PC-9 (cell line): ENCODE measurements around the gene TMPRSS5. TPM values are rescaled to one million over a fixed set of nuclear protein-coding genes. Genes with fewer than 3 reads are reported as not detected.

Experiments
- BruUV-seq: library from RNA; stranded (reverse); fragments of 400-500 nt; replicated peaks from 2 replicates; lab custom pipeline; 2021; lab: Mats Ljungman, UMichigan
- CTCF ChIA-PET: fragments of 300-600 bp; sonication (Branson Sonifier 250); formaldehyde crosslinking; loops from one replicate; lab custom pipeline; 2022; ENCODE audit warnings: antibody characterized with exemption; lab: Charles Lee
- POLR2A ChIA-PET: fragments of 300-600 bp; sonication (Branson Sonifier 250); formaldehyde crosslinking; loops from one replicate; lab custom pipeline; 2022; ENCODE audit warnings: antibody characterized with exemption; ENCODE audit not compliant: unreplicated experiment; lab: Charles Lee
- DNase-seq, 2 experiments: peaks; one replicate each; pipeline versions ENCODE4 v3.0.0 to v3.0.0-alpha.2; 2015 to 2022; ENCODE audit warnings: mixed read lengths in 1 of 2
- H2AFZ ChIP-seq: fragments of 200-600 bp; sonication (generic); 2 replicates; pipeline ENCODE4 v1.8.1; 2017; ENCODE audit warnings: antibody characterized with exemption
- H3F3A ChIP-seq: fragments of 200-600 bp; sonication (generic); 2 replicates; pipeline ENCODE4 v1.8.1; 2017; ENCODE audit warnings: antibody characterized with exemption, mild to moderate bottlenecking, low read depth; ENCODE audit not compliant: insufficient read depth
- H3K27ac ChIP-seq: fragments of 200-600 bp; sonication (generic); 2 replicates; pipeline ENCODE4 v1.6.1; 2016; ENCODE audit warnings: mixed run types
- H3K27me3 ChIP-seq: fragments of 200-600 bp; sonication (generic); 2 replicates; pipeline ENCODE4 v1.6.1; 2016; ENCODE audit warnings: low read depth, mixed run types; ENCODE audit not compliant: insufficient read depth
- H3K36me3 ChIP-seq: fragments of 200-600 bp; sonication (generic); 2 replicates; pipeline ENCODE4 v1.6.1; 2016; ENCODE audit warnings: low read depth, mixed run types
- H3K4me1 ChIP-seq: fragments of 200-600 bp; sonication (generic); replicated peaks from 2 replicates; pipeline ENCODE4 v1.6.1; 2016; ENCODE audit warnings: mixed run types; ENCODE audit not compliant: insufficient read depth
- H3K4me2 ChIP-seq: fragments of 200-600 bp; sonication (generic); 2 replicates; pipeline ENCODE4 v1.6.1; 2017; ENCODE audit warnings: mixed run types
- H3K4me3 ChIP-seq: fragments of 200-600 bp; sonication (generic); 2 replicates; pipeline ENCODE4 v1.6.1; 2016; ENCODE audit warnings: mixed run types
- H3K79me2 ChIP-seq: fragments of 200-600 bp; sonication (generic); 2 replicates; pipeline ENCODE4 v1.6.1; 2017; ENCODE audit warnings: low read depth, mixed run types
- H3K9me2 ChIP-seq: fragments of 200-600 bp; sonication (generic); 2 replicates; pipeline ENCODE4 v1.8.1; 2017; ENCODE audit warnings: mild to moderate bottlenecking; ENCODE audit not compliant: insufficient read depth
- H3K9me3 ChIP-seq: fragments of 200-600 bp; sonication (generic); 2 replicates; pipeline ENCODE4 v1.8.1; 2016; ENCODE audit warnings: low read depth; ENCODE audit not compliant: insufficient read depth
- H4K20me1 ChIP-seq: fragments of 200-600 bp; sonication (generic); 2 replicates; pipeline ENCODE4 v1.8.1; 2017; ENCODE audit not compliant: insufficient read depth
- EZH2 ChIP-seq: fragments of 200-600 bp; sonication (generic); IDR thresholded peaks from 2 replicates; pipeline ENCODE4 v1.8.0; 2017; ENCODE audit warnings: antibody characterized with exemption, low read depth
- intact Hi-C: fragments of 100-400 bp; cut with micrococcal nuclease; formaldehyde crosslinking; loops from one replicate; pipeline ENCODE4 v1.10.0; 2022; ENCODE audit not compliant: unreplicated experiment
- total RNA-seq: library from RNA; stranded (reverse); gene quantifications from 2 replicates; pipeline ENCODE4 v1.2.3, GENCODE V29; 2021
- TF ChIP-seq, protein P1 (sequence below): fragments of 200-600 bp; sonication (generic); conservative IDR thresholded peaks from 2 replicates; pipeline ENCODE4 v1.6.1; 2017; ENCODE audit warnings: mixed run types, antibody characterized with exemption, mild to moderate bottlenecking, moderate library complexity

TMPRSS5 gene
- total RNA-seq, 1 experiment from 2014 or later, result 0.83 TPM

DNA sequence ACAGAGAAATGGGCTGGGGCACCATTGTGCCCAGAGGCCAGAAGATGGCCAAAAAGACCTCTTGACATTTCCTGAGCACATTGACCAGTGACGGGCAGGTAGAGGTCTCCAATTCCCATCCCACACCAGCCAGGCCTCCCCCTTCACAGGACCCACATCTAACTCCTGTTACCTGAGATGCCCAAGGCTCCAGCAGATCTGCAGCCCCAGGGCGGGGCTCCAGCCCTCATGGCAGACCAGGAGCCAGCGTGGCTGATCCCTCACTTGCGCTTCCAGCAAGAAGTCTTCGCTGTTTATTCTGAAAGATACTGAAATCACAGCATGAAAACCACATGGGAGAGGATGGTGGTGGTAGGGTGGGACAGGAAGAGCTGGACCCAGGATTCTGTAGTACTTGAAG, 9.0 kb downstream of the TMPRSS5 start:
- no peak for TF ChIP-seq EZH2
- TF ChIP-seq, protein P1, sequence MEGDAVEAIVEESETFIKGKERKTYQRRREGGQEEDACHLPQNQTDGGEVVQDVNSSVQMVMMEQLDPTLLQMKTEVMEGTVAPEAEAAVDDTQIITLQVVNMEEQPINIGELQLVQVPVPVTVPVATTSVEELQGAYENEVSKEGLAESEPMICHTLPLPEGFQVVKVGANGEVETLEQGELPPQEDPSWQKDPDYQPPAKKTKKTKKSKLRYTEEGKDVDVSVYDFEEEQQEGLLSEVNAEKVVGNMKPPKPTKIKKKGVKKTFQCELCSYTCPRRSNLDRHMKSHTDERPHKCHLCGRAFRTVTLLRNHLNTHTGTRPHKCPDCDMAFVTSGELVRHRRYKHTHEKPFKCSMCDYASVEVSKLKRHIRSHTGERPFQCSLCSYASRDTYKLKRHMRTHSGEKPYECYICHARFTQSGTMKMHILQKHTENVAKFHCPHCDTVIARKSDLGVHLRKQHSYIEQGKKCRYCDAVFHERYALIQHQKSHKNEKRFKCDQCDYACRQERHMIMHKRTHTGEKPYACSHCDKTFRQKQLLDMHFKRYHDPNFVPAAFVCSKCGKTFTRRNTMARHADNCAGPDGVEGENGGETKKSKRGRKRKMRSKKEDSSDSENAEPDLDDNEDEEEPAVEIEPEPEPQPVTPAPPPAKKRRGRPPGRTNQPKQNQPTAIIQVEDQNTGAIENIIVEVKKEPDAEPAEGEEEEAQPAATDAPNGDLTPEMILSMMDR, result no peak
- H3K9me2 ChIP-seq, result no peaks in the 10 kb centered on the region
- no peaks in the 10 kb centered on the region for H3K4me1 ChIP-seq
- H3K4me3 ChIP-seq, result no peak overlapping the region
- no peaks in the 10 kb centered on the region for H3F3A ChIP-seq
- H3K36me3 ChIP-seq, result no peaks in the 10 kb centered on the region
- no peak overlapping the region for H2AFZ ChIP-seq
- no peak for DNase-seq
- H3K27ac ChIP-seq, result no peak overlapping the region
- no peak overlapping the region for H3K4me2 ChIP-seq
- H4K20me1 ChIP-seq, result no peaks in the 10 kb centered on the region
- CTCF ChIA-PET, result no interaction called here
- POLR2A ChIA-PET, result no interaction called here
- intact Hi-C loops, result no loop called here
- no peaks in the 10 kb centered on the region for H3K79me2 ChIP-seq
- no peaks in the 10 kb centered on the region for H3K9me3 ChIP-seq
- H3K27me3 ChIP-seq, result no peaks in the 10 kb centered on the region
- BruUV-seq, result no TSS peak

DNA sequence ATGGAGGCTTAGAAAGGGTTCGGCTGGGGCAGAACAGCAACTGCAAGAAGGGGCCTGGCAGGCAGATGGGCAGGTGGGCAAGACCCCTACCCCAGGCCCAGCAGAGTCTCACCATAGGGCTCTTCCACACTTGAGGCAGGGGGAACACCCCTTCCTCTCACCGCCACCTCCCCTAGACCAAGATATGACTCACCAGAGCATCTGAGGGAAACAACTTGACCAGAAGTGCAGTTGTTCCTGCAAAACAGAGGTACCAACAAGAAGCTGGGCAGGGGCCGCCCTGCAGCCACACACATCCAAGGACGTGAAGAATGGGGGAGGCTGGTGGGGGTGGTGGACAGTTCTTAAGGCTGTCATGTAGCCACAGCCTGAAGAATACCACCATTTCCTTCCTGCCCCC, 10.9 kb downstream of the TMPRSS5 start:
- BruUV-seq, result no TSS peak
- Histone ChIP-seq H2AFZ (no peak overlapping the region), H3K4me3 (no peak overlapping the region), H3K9me3 (no peaks in the 10 kb centered on the region), H3F3A (no peaks in the 10 kb centered on the region), H3K79me2 (no peaks in the 10 kb centered on the region), H3K9me2 (no peaks in the 10 kb centered on the region), H3K27me3 (no peaks in the 10 kb centered on the region), H4K20me1 (no peaks in the 10 kb centered on the region), H3K4me1 (peaks cover 10% of the 10 kb centered on the region), H3K4me2 (no peak overlapping the region), H3K36me3 (no peaks in the 10 kb centered on the region), H3K27ac (no peak overlapping the region)
- intact Hi-C loops, result no loop called here
- ChIA-PET POLR2A (no interaction called here), CTCF (no interaction called here)
- no peak for DNase-seq
- no peak for TF ChIP-seq EZH2
- TF ChIP-seq, protein P1, result no peak

DNA sequence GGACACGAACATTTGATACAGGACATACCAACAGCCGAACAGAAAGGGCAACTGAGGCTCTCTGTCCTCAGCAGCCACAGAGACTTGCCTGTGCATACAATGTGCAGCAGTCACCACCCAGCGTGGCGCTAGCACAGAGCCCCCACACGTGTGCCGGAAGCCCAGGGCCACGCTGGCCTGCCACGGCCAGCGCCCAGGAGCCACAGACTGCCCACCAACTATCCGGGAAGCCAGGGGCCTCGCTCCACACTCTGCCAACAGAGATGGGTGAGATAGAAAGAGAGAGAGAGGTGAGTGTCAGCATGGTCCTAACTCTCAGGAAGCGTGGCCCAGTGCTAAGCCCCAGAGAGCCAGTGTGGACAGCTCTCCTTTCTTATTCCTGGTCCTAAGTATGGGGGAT, 11.7 kb downstream of the TMPRSS5 start:
- no peak for DNase-seq
- no peak for TF ChIP-seq EZH2
- TF ChIP-seq, protein P1, result no peak
- ChIA-PET CTCF (no interaction called here), POLR2A (no interaction called here)
- H3K27me3 ChIP-seq, result no peaks in the 10 kb centered on the region
- intact Hi-C loops, result no loop called here
- H3K4me2 ChIP-seq, result no peak overlapping the region
- no peaks in the 10 kb centered on the region for H4K20me1 ChIP-seq
- H3K79me2 ChIP-seq, result no peaks in the 10 kb centered on the region
- H3K4me1 ChIP-seq, result peaks cover 12% of the 10 kb centered on the region
- no peaks in the 10 kb centered on the region for H3K36me3 ChIP-seq
- no peaks in the 10 kb centered on the region for H3F3A ChIP-seq
- H3K27ac ChIP-seq, result no peak overlapping the region
- no peak overlapping the region for H3K4me3 ChIP-seq
- no peaks in the 10 kb centered on the region for H3K9me3 ChIP-seq
- no TSS peak for BruUV-seq
- no peak overlapping the region for H2AFZ ChIP-seq
- no peaks in the 10 kb centered on the region for H3K9me2 ChIP-seq
